Right atrium auricular region (tissue), 2 donors: ENCODE results near the gene C2orf78. TPM values are rescaled to one million over a fixed set of nuclear protein-coding genes. Genes with fewer than 3 reads are reported as not detected.

ENCODE experiments used
- DNase-seq: peaks from one replicate; pipeline ENCODE4 v3.0.0-alpha.2; 2019; ENCODE audit warnings: low spot score
- H3K27ac ChIP-seq, 2 donors: fragments of 200-600 bp; sonication (generic); 1 replicate in 1 of 2; 2 replicates in 1 of 2; pipeline ENCODE4 v1.5.1; 2016 to 2019
- H3K27me3 ChIP-seq, 2 donors: fragments of 200-600 bp; sonication (generic); one replicate each; pipeline versions ENCODE4 v1.5.1 to v1.6.0; 2017 to 2019
- H3K36me3 ChIP-seq: fragments of 200-600 bp; sonication (generic); one replicate; pipeline ENCODE4 v1.5.1; 2016
- H3K4me1 ChIP-seq, 2 donors: fragments of 200-600 bp; sonication (generic); one replicate each; pipeline versions ENCODE4 v1.5.1 to v1.6.0; 2017 to 2019
- H3K4me3 ChIP-seq, 2 donors: fragments of 200-600 bp; sonication (generic); 1 replicate in 1 of 2; 2 replicates in 1 of 2; pipeline ENCODE4 v1.5.1; 2017 to 2019; ENCODE audit warnings: mild to moderate bottlenecking in 1 of 2, moderate library complexity in 1 of 2
- H3K9me3 ChIP-seq, 2 donors: fragments of 200-600 bp; sonication (generic); one replicate each; pipeline ENCODE4 v1.5.1; 2019
- CTCF ChIP-seq, 2 donors: fragments of 200-600 bp; sonication (generic); IDR thresholded peaks; one replicate each; pipeline ENCODE4 v1.5.1; 2019; ENCODE audit warnings: antibody characterized with exemption in 2 of 2
- total RNA-seq, 2 donors: library from RNA; depleted of rRNA; stranded (reverse); fragments of >200 nt; gene quantifications; one replicate each; pipeline ENCODE4 v1.1.0, GENCODE V29; 2016

Gene C2orf78
- total RNA-seq, 2 donors from 2014 or later: not detected

DNA sequence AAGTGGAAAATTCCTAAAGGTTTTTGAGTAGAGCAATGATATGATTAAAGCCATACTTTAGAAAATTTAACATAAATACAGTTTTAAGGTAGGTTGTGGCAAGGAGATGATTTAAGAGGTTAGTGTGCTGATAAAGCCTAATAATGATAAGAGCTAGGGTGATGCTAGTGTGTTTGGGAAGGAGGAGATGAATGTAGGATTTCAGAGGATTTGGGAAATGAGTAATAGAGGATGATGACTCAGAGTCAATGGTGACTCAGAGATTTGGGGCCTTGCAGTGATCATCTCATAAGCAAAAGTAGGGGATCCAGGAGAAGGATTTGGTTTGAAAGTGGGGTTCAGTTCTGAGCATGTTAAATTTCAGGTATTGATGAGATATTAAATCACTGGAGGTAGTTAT lies 68.0 kb downstream of the C2orf78 start:
- no peak for TF ChIP-seq CTCF (IDR thresholded peaks at IDR 0.05)
- H3K36me3 ChIP-seq: peaks cover 82% of the 10 kb centered on the region

DNA sequence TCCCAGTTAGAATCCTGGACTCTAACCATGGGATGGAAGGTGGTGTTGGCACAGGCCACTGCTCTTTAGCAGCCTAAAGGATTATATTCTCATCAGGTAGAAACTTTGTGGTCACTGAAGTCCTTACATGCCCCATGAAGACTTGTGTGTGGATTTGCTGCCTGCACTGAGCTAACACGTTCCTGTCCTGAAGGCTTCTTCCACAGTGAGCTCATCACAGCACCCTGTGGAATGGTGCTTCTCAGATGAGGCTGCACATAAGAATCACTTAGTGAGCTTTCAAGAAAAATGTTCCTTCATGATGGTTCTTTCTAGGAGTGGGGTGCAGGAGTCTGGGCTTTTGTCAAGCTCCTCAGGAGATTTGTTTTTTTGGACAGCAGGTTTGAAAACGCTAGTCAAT lies 71.5 kb downstream of the C2orf78 start:
- DNase-seq: no peak
- Histone ChIP-seq H3K27me3 (no peaks in the 10 kb centered on the region), H3K27ac (no peak overlapping the region), H3K9me3 (no peaks in the 10 kb centered on the region), H3K4me3 (no peak overlapping the region), H3K4me1 (no peaks in the 10 kb centered on the region), H3K36me3 (peaks cover 66% of the 10 kb centered on the region)
- no peak for TF ChIP-seq CTCF (IDR thresholded peaks at IDR 0.05)

More for the DNA sequence above, 68.0 kb downstream of the C2orf78 start:
- no peaks in the 10 kb centered on the region for H3K4me1 ChIP-seq
- no peak overlapping the region for H3K27ac ChIP-seq
- H3K9me3 ChIP-seq: no peaks in the 10 kb centered on the region
- DNase-seq: no peak
- no peak overlapping the region for H3K4me3 ChIP-seq
- H3K27me3 ChIP-seq: no peaks in the 10 kb centered on the region

- H3K4me3 ChIP-seq: no peak overlapping the region
- no peaks in the 10 kb centered on the region for H3K27me3 ChIP-seq
- H3K4me1 ChIP-seq: no peaks in the 10 kb centered on the region
- H3K36me3 ChIP-seq: peaks cover 66% of the 10 kb centered on the region
- no peak for DNase-seq
- TF ChIP-seq CTCF (IDR thresholded peaks at IDR 0.05): no peak
- no peaks in the 10 kb centered on the region for H3K9me3 ChIP-seq
- H3K27ac ChIP-seq: no peak overlapping the region
Measured at GRCh38 chr2:73856214-73856613, 72.2 kb downstream of the C2orf78 start.

- DNase-seq: no peak
- Histone ChIP-seq H3K27ac (no peak overlapping the region), H3K36me3 (peaks cover 77% of the 10 kb centered on the region), H3K4me3 (no peak overlapping the region), H3K4me1 (no peaks in the 10 kb centered on the region), H3K27me3 (no peaks in the 10 kb centered on the region), H3K9me3 (no peaks in the 10 kb centered on the region)
- no peak for TF ChIP-seq CTCF (IDR thresholded peaks at IDR 0.05)
Measured at GRCh38 chr2:73859721-73860586, 76.0 kb downstream of the C2orf78 start.

- H3K27me3 ChIP-seq: no peaks in the 10 kb centered on the region
- no peaks in the 10 kb centered on the region for H3K9me3 ChIP-seq
- TF ChIP-seq CTCF (IDR thresholded peaks at IDR 0.05): no peak
- H3K4me1 ChIP-seq: no peaks in the 10 kb centered on the region
- DNase-seq: no peak
- H3K4me3 ChIP-seq: no peak overlapping the region
- peaks cover 58% of the 10 kb centered on the region for H3K36me3 ChIP-seq
- H3K27ac ChIP-seq: no peak overlapping the region
Measured at GRCh38 chr2:73862987-73863386, 79.0 kb downstream of the C2orf78 start.

Other genes starting within 250 kb of the C2orf78 start
- not detected for gene NAT8, start 141.8 kb upstream of the C2orf78 start, total RNA-seq
- gene TPRKB, start 46.8 kb upstream of the C2orf78 start, total RNA-seq: 10 to 100 TPM; 21.6 to 28.3 TPM
- gene DUSP11, start 4.1 kb upstream of the C2orf78 start, total RNA-seq: 10 to 100 TPM; 17.0 to 18.2 TPM
- gene STAMBP, start 44.8 kb downstream of the C2orf78 start, total RNA-seq: 10 to 100 TPM; 23.3 to 37.3 TPM
- 10 to 100 TPM in 1 of 2 donors, 1 to 10 TPM in 1; 3.7 to 23.8 TPM for gene ACTG2, start 108.8 kb downstream of the C2orf78 start, total RNA-seq
- gene DGUOK, start 142.7 kb downstream of the C2orf78 start, total RNA-seq: 10 to 100 TPM; 33.7 to 36.2 TPM
- gene TET3, start 200.7 kb downstream of the C2orf78 start, total RNA-seq: 1 to 10 TPM; 1.9 to 3.9 TPM